Neutrophil (primary cell): Measurements from ENCODE around the gene TBC1D17.

Source experiments
- H3K27ac ChIP-seq: fragments of 200-600 bp; sonication (generic); 2 replicates; pipeline ENCODE4 v1.5.1; 2016; ENCODE audit warnings: mild to moderate bottlenecking, moderate library complexity
- H3K27me3 ChIP-seq: fragments of 200-600 bp; sonication (generic); 2 replicates; pipeline ENCODE4 v1.6.0; 2016; ENCODE audit warnings: mild to moderate bottlenecking
- H3K36me3 ChIP-seq: fragments of 200-600 bp; sonication (generic); 2 replicates; pipeline ENCODE4 v1.5.1; 2017
- H3K4me1 ChIP-seq, 2 experiments: fragments of 200-600 bp in 1 of 2; sonication (generic) in 1 of 2; 1 replicate in 1 of 2; 2 replicates in 1 of 2; pipeline versions ENCODE4 v1.5.1 to v1.6.1; 2013 to 2016; ENCODE audit warnings: low read depth in 1 of 2, low read length in 1 of 2, mild to moderate bottlenecking in 1 of 2, moderate library complexity in 1 of 2; ENCODE audit not compliant: control insufficient read depth in 1 of 2, insufficient read depth in 1 of 2
- H3K4me3 ChIP-seq, 2 experiments: fragments of 200-600 bp in 1 of 2; sonication (generic) in 1 of 2; 1 replicate in 1 of 2; 2 replicates in 1 of 2; pipeline ENCODE4 v1.5.1; 2013 to 2016; ENCODE audit warnings: low read depth in 1 of 2, low read length in 1 of 2, mild to moderate bottlenecking in 1 of 2, moderate library complexity in 1 of 2
- H3K9me3 ChIP-seq: fragments of 200-600 bp; sonication (generic); 2 replicates; pipeline ENCODE4 v1.5.1; 2016
- CTCF ChIP-seq: fragments of 200-600 bp; sonication (generic); IDR thresholded peaks from 2 replicates; pipeline ENCODE4 v1.5.1; 2016; ENCODE audit warnings: antibody characterized with exemption

The TBC1D17 gene

GRCh38 chr19:49891393-49891792 is 13.9 kb downstream of the TBC1D17 start:
- Histone ChIP-seq H3K36me3 (peaks cover 23% of the 10 kb centered on the region), H3K27ac (no peak overlapping the region), H3K4me1 (peaks cover 9 to 11% of the 10 kb centered on the region in 2 experiments), H3K9me3 (no peaks in the 10 kb centered on the region), H3K27me3 (peaks cover 51% of the 10 kb centered on the region), H3K4me3 (no peak overlapping the region)
- no peak for TF ChIP-seq CTCF

GRCh38 chr19:49892716-49893115 is 15.2 kb downstream of the TBC1D17 start:
- peaks cover 14% of the 10 kb centered on the region for H3K36me3 ChIP-seq

GRCh38 chr19:49894011-49894664 is 16.6 kb downstream of the TBC1D17 start:
- peaks cover 65% of the 10 kb centered on the region for H3K27me3 ChIP-seq
- no peaks in the 10 kb centered on the region for H3K36me3 ChIP-seq
- no peaks in the 10 kb centered on the region for H3K9me3 ChIP-seq
- peaks cover 18 to 28% of the 10 kb centered on the region in 2 experiments for H3K4me1 ChIP-seq
- H3K4me3 ChIP-seq, result no peak overlapping the region
- no peak overlapping the region for H3K27ac ChIP-seq
- no peak for TF ChIP-seq CTCF

More at GRCh38 chr19:49892716-49893115, 15.2 kb downstream of the TBC1D17 start:
- no peaks in the 10 kb centered on the region for H3K9me3 ChIP-seq
- TF ChIP-seq CTCF, result no peak
- H3K4me1 ChIP-seq, result peaks cover 18 to 23% of the 10 kb centered on the region in 2 experiments
- no peak overlapping the region for H3K27ac ChIP-seq
- H3K27me3 ChIP-seq, result peaks cover 64% of the 10 kb centered on the region
- H3K4me3 ChIP-seq, result no peak overlapping the region

- H3K27ac ChIP-seq, result no peak overlapping the region
- H3K27me3 ChIP-seq, result peaks cover 56% of the 10 kb centered on the region
- no peak for TF ChIP-seq CTCF
- no peaks in the 10 kb centered on the region for H3K9me3 ChIP-seq
- peaks cover 13 to 23% of the 10 kb centered on the region in 2 experiments for H3K4me1 ChIP-seq
- H3K4me3 ChIP-seq, result no peak overlapping the region
- H3K36me3 ChIP-seq, result no peaks in the 10 kb centered on the region
Measured at GRCh38 chr19:49894879-49895565, 17.5 kb downstream of the TBC1D17 start.

- Histone ChIP-seq H3K36me3 (no peaks in the 10 kb centered on the region), H3K4me1 (peaks cover 9 to 17% of the 10 kb centered on the region in 2 experiments), H3K27me3 (peaks cover 49% of the 10 kb centered on the region), H3K9me3 (no peaks in the 10 kb centered on the region), H3K4me3 (no peak overlapping the region), H3K27ac (no peak overlapping the region)
- no peak for TF ChIP-seq CTCF
Measured at GRCh38 chr19:49895566-49896297, 18.2 kb downstream of the TBC1D17 start.
